Measurements from ENCODE around the gene AQP3.

- TF ChIP-seq TAF1 (IDR thresholded peaks at IDR 0.05; ENCODE audit: borderline replicate concordance, insufficient read depth, low read length) = no peak
- no peak for TF ChIP-seq POLR2AphosphoS5 (IDR thresholded peaks at IDR 0.05; ENCODE audit: low read depth, low read length)
- no peak for TF ChIP-seq REST (IDR thresholded peaks at IDR 0.05; ENCODE audit: insufficient read depth in 1 of 2, low read depth in 2 of 2, low read length in 2 of 2)
- TF ChIP-seq SIN3A (IDR thresholded peaks at IDR 0.05; ENCODE audit: borderline replicate concordance, insufficient read depth, low read length) = no peak
Observed at GRCh38 chr9:33415501-33416038, 31.8 kb downstream of the AQP3 start.
